WTC11 (cell line): ENCODE results near the gene ATG14. TPM values are rescaled to one million over a fixed set of nuclear protein-coding genes. Genes with fewer than 3 reads are reported as not detected.

Source experiments
- ATAC-seq: fragments of 200-7000 bp; cut with Tn5 transposase; 2 replicates; pipeline ENCODE4 v1.10.0; 2021; ENCODE audit warnings: mild to moderate bottlenecking, moderate library complexity
- CTCF ChIA-PET: fragments of 300-600 bp; sonication (Branson Sonifier 250); formaldehyde crosslinking; loops from one replicate; lab custom pipeline; 2021; ENCODE audit warnings: antibody characterized with exemption; lab: Charles Lee
- POLR2A ChIA-PET: fragments of 350-600 bp; sonication (Branson Sonifier 250); formaldehyde crosslinking; loops from one replicate; lab custom pipeline; 2021; ENCODE audit warnings: antibody characterized with exemption; lab: Charles Lee
- DNase-seq: peaks from one replicate; pipeline ENCODE4 v3.0.0; 2021; ENCODE audit warnings: low spot score
- H3K27ac Mint-ChIP-seq: 2 replicates; pipeline ENCODE4 v1.8.0; 2021; ENCODE audit warnings: mixed read lengths
- H3K27me3 Mint-ChIP-seq: 2 replicates; pipeline ENCODE4 v1.8.0; 2021; ENCODE audit warnings: low read depth, mild to moderate bottlenecking, moderate library complexity, mixed read lengths
- H3K36me3 Mint-ChIP-seq: 2 replicates; pipeline ENCODE4 v1.8.0; 2021; ENCODE audit warnings: mixed read lengths
- H3K4me1 Mint-ChIP-seq: 2 replicates; pipeline ENCODE4 v1.8.0; 2022; ENCODE audit warnings: mixed read lengths
- H3K4me3 Mint-ChIP-seq: 2 replicates; pipeline ENCODE4 v1.8.0; 2021; ENCODE audit warnings: mild to moderate bottlenecking, moderate library complexity, mixed read lengths
- H3K9me3 Mint-ChIP-seq: 2 replicates; pipeline ENCODE4 v1.8.0; 2021; ENCODE audit warnings: mixed read lengths
- ATF1 ChIP-seq: sonication (generic); formaldehyde crosslinking; IDR thresholded peaks from 2 replicates; pipeline ENCODE4 v1.8.1; 2023; ENCODE audit warnings: mild to moderate bottlenecking, moderate library complexity, missing genetic modification reagents
- CBFB ChIP-seq: sonication (generic); formaldehyde crosslinking; IDR thresholded peaks from 2 replicates; pipeline ENCODE4 v1.8.1; 2022; ENCODE audit warnings: mild to moderate bottlenecking, low read depth, missing genetic modification reagents
- CREM ChIP-seq: sonication (generic); formaldehyde crosslinking; IDR thresholded peaks from 2 replicates; pipeline ENCODE4 v1.8.1; 2022; ENCODE audit warnings: mild to moderate bottlenecking, missing genetic modification reagents, moderate library complexity
- GABPB1 ChIP-seq: sonication (generic); formaldehyde crosslinking; IDR thresholded peaks from 2 replicates; pipeline ENCODE4 v1.8.1; 2023; ENCODE audit warnings: mild to moderate bottlenecking, missing genetic modification reagents
- GTF2I ChIP-seq: fragments of 250-450 bp; sonication (Bioruptor Pico); conservative IDR thresholded peaks from 2 replicates; pipeline ENCODE4 v1.4.0; 2021; ENCODE audit warnings: mild to moderate bottlenecking
- IRF2 ChIP-seq: sonication (generic); formaldehyde crosslinking; IDR thresholded peaks from 2 replicates; pipeline ENCODE4 v1.8.0; 2022; ENCODE audit warnings: low read depth, missing genetic modification reagents, borderline replicate concordance
- KAT7 ChIP-seq: sonication (generic); formaldehyde crosslinking; IDR thresholded peaks from 2 replicates; pipeline ENCODE4 v1.8.1; 2023; ENCODE audit warnings: missing genetic modification reagents, mild to moderate bottlenecking, borderline replicate concordance
- MXD4 ChIP-seq: fragments of 250-450 bp; sonication (Bioruptor Pico); IDR thresholded peaks from 2 replicates; pipeline ENCODE4 v1.8.0; 2021; ENCODE audit warnings: mild to moderate bottlenecking, moderate library complexity, borderline replicate concordance
- OVOL2 ChIP-seq: fragments of 250-450 bp; sonication (Bioruptor Pico); IDR thresholded peaks from 2 replicates; pipeline ENCODE4 v1.9.0; 2021; ENCODE audit warnings: mild to moderate bottlenecking, borderline replicate concordance
- SMAD4 ChIP-seq: sonication (generic); formaldehyde crosslinking; IDR thresholded peaks from 2 replicates; pipeline ENCODE4 v1.8.0; 2022; ENCODE audit warnings: mild to moderate bottlenecking, missing genetic modification reagents
- SOX15 ChIP-seq: fragments of 250-450 bp; sonication (Bioruptor Pico); IDR thresholded peaks from 2 replicates; pipeline ENCODE4 v1.9.0; 2021; ENCODE audit warnings: mild to moderate bottlenecking
- TCF7 ChIP-seq: sonication (generic); formaldehyde crosslinking; IDR thresholded peaks from 2 replicates; pipeline ENCODE4 v1.8.0; 2022; ENCODE audit warnings: mild to moderate bottlenecking, low read depth, missing genetic modification reagents, moderate library complexity
- TEAD4 ChIP-seq: sonication (generic); formaldehyde crosslinking; IDR thresholded peaks from 2 replicates; pipeline ENCODE4 v1.8.0; 2022; ENCODE audit warnings: mild to moderate bottlenecking, missing genetic modification reagents
- ZNF121 ChIP-seq: sonication (generic); formaldehyde crosslinking; IDR thresholded peaks from 2 replicates; pipeline ENCODE4 v1.8.0; 2023; ENCODE audit warnings: missing genetic modification reagents
- ZNF138 ChIP-seq: sonication (generic); formaldehyde crosslinking; conservative IDR thresholded peaks from 2 replicates; pipeline ENCODE4 v1.8.1; 2022; ENCODE audit warnings: mild to moderate bottlenecking, moderate library complexity, missing genetic modification reagents
- ZNF263 ChIP-seq: sonication (generic); formaldehyde crosslinking; IDR thresholded peaks from 2 replicates; pipeline ENCODE4 v1.8.1; 2022; ENCODE audit warnings: low read depth, mild to moderate bottlenecking, moderate library complexity, missing genetic modification reagents
- total RNA-seq: library from RNA; stranded (reverse); gene quantifications from 3 replicates; pipeline ENCODE4 v1.2.3, GENCODE V29; 2021
- TF ChIP-seq, protein P1 (sequence below): sonication (generic); formaldehyde crosslinking; IDR thresholded peaks from 2 replicates; pipeline ENCODE4 v1.8.1; 2022; ENCODE audit warnings: low read depth, mild to moderate bottlenecking, moderate library complexity, missing genetic modification reagents, borderline replicate concordance
- TF ChIP-seq, protein P2 (sequence below): sonication (generic); formaldehyde crosslinking; IDR thresholded peaks from 2 replicates; pipeline ENCODE4 v1.8.0; 2022; ENCODE audit warnings: mild to moderate bottlenecking, missing genetic modification reagents
- TF ChIP-seq, protein P3 (sequence below): fragments of 200-600 bp; IDR thresholded peaks from 2 replicates; pipeline ENCODE4 v1.8.0; 2022; ENCODE audit warnings: antibody characterized with exemption
- TF ChIP-seq, protein P4 (sequence below): sonication (generic); formaldehyde crosslinking; IDR thresholded peaks from 2 replicates; pipeline ENCODE4 v1.8.0; 2022; ENCODE audit warnings: missing genetic modification reagents
- TF ChIP-seq, protein P5 (sequence below): sonication (generic); formaldehyde crosslinking; IDR thresholded peaks from 2 replicates; pipeline ENCODE4 v1.8.0; 2022; ENCODE audit warnings: mild to moderate bottlenecking, missing genetic modification reagents
- TF ChIP-seq, protein P6 (sequence below): sonication (generic); formaldehyde crosslinking; IDR thresholded peaks from 2 replicates; pipeline ENCODE4 v1.8.1; 2023; ENCODE audit warnings: mild to moderate bottlenecking, missing genetic modification reagents
- TF ChIP-seq, protein P7 (sequence below): sonication (generic); formaldehyde crosslinking; IDR thresholded peaks from 2 replicates; pipeline ENCODE4 v1.8.0; 2022; ENCODE audit warnings: mild to moderate bottlenecking, missing genetic modification reagents

The ATG14 gene
- total RNA-seq, 1 experiment from 2014 or later: 10.4 TPM

DNA sequence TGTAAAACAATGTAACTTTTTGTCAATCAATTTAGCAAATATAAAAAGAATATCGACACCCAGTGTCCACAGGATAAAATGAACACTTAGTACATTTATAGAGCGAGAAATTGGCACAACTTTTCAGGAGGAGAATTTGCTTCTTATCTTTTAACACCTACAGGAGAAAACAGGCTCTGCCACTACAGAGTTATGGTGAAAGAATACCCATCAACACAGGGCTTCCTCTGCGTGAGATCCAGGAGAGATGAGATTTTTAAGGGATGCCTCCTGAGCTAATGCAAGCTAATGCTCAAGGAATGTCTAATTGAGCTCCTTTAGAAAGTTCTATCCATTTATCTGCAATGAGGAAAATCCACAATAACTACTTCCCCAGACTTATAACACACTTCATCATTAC, 21.0 kb upstream of the ATG14 start:
- no peak for DNase-seq
- no peak overlapping the region for H3K4me3 Mint-ChIP-seq
- ChIA-PET POLR2A (interaction anchor here (0.6 to 0.7 kb wide), 3 partner anchors 139 to 1301 kb away, joined by 3 to 5 read pairs (median 3); no protein-coding TSS in a partner anchor), CTCF (interaction anchor here (0.6 to 4.4 kb wide), 4 partner anchors 8 to 35 kb away, joined by 3 to 28 read pairs (median 10); partner anchors contain the start of gene TBPL2)
- H3K9me3 Mint-ChIP-seq: no peaks in the 10 kb centered on the region
- ATAC-seq: no peak
- H3K27ac Mint-ChIP-seq: no peak overlapping the region
- peaks cover 15% of the 10 kb centered on the region for H3K4me1 Mint-ChIP-seq
- TF ChIP-seq GABPB1 (CRISPR knock-in tag) (no peak), ZNF138 (no peak), ZNF263 (CRISPR knock-in tag) (no peak), SMAD4 (CRISPR knock-in tag) (no peak), IRF2 (CRISPR knock-in tag) (no peak), OVOL2 (CRISPR knock-in tag) (no peak), SOX15 (no peak), ATF1 (no peak)
- TF ChIP-seq, protein P1, sequence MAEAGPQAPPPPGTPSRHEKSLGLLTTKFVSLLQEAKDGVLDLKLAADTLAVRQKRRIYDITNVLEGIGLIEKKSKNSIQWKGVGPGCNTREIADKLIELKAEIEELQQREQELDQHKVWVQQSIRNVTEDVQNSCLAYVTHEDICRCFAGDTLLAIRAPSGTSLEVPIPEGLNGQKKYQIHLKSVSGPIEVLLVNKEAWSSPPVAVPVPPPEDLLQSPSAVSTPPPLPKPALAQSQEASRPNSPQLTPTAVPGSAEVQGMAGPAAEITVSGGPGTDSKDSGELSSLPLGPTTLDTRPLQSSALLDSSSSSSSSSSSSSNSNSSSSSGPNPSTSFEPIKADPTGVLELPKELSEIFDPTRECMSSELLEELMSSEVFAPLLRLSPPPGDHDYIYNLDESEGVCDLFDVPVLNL: no peak
- TF ChIP-seq, protein P2, sequence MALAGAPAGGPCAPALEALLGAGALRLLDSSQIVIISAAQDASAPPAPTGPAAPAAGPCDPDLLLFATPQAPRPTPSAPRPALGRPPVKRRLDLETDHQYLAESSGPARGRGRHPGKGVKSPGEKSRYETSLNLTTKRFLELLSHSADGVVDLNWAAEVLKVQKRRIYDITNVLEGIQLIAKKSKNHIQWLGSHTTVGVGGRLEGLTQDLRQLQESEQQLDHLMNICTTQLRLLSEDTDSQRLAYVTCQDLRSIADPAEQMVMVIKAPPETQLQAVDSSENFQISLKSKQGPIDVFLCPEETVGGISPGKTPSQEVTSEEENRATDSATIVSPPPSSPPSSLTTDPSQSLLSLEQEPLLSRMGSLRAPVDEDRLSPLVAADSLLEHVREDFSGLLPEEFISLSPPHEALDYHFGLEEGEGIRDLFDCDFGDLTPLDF (CRISPR knock-in tag): no peak
- no peaks in the 10 kb centered on the region for H3K36me3 Mint-ChIP-seq
- no peaks in the 10 kb centered on the region for H3K27me3 Mint-ChIP-seq

DNA sequence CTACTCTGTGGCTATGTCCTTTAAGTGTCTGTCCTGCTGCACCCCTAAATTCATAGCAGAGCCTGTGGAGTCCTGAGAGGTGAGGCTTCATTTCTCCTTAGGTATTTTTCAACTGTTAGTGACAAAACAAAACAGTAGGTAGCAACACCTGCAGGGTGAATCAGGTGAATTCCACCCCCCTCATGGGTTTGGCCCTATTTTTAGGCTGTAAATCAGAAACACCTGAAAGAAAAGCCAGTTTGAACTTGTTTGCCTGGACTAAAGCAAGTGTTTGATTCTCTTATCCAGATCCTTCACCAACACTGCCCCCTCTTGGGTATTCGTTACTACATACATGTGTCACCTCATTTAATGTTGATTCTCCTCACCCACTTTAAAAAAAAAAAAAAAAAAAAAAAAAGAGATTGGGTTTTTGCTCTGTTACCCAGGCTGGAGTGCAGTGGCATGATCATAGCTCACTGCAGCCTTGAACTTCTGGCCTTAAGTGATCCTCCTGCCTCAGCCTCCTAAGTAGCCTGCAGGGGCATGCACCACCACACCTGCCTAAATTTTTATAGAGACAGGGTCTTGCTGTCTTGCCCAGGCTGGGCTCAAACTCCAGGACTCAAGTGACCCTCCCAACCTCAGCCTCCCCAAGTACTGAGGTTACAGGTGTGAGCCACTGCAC, 18.5 kb upstream of the ATG14 start:
- POLR2A ChIA-PET: no interaction called here
- TF ChIP-seq CBFB (CRISPR knock-in tag) (no peak), TEAD4 (no peak), ZNF263 (CRISPR knock-in tag) (no peak), MXD4 (CRISPR knock-in tag) (no peak), CREM (CRISPR knock-in tag) (no peak), GTF2I (CRISPR knock-in tag) (peak; percentile 71; the same call in 1 of the 2 replicates), ZNF121 (CRISPR knock-in tag) (peak; percentile 96), TCF7 (no peak), SOX15 (no peak), KAT7 (CRISPR knock-in tag) (no peak)
- TF ChIP-seq, protein P3, sequence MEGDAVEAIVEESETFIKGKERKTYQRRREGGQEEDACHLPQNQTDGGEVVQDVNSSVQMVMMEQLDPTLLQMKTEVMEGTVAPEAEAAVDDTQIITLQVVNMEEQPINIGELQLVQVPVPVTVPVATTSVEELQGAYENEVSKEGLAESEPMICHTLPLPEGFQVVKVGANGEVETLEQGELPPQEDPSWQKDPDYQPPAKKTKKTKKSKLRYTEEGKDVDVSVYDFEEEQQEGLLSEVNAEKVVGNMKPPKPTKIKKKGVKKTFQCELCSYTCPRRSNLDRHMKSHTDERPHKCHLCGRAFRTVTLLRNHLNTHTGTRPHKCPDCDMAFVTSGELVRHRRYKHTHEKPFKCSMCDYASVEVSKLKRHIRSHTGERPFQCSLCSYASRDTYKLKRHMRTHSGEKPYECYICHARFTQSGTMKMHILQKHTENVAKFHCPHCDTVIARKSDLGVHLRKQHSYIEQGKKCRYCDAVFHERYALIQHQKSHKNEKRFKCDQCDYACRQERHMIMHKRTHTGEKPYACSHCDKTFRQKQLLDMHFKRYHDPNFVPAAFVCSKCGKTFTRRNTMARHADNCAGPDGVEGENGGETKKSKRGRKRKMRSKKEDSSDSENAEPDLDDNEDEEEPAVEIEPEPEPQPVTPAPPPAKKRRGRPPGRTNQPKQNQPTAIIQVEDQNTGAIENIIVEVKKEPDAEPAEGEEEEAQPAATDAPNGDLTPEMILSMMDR: 0 out of 2 replicates have a peak, but pooled peaks have one; percentile 16
- TF ChIP-seq, protein P4, sequence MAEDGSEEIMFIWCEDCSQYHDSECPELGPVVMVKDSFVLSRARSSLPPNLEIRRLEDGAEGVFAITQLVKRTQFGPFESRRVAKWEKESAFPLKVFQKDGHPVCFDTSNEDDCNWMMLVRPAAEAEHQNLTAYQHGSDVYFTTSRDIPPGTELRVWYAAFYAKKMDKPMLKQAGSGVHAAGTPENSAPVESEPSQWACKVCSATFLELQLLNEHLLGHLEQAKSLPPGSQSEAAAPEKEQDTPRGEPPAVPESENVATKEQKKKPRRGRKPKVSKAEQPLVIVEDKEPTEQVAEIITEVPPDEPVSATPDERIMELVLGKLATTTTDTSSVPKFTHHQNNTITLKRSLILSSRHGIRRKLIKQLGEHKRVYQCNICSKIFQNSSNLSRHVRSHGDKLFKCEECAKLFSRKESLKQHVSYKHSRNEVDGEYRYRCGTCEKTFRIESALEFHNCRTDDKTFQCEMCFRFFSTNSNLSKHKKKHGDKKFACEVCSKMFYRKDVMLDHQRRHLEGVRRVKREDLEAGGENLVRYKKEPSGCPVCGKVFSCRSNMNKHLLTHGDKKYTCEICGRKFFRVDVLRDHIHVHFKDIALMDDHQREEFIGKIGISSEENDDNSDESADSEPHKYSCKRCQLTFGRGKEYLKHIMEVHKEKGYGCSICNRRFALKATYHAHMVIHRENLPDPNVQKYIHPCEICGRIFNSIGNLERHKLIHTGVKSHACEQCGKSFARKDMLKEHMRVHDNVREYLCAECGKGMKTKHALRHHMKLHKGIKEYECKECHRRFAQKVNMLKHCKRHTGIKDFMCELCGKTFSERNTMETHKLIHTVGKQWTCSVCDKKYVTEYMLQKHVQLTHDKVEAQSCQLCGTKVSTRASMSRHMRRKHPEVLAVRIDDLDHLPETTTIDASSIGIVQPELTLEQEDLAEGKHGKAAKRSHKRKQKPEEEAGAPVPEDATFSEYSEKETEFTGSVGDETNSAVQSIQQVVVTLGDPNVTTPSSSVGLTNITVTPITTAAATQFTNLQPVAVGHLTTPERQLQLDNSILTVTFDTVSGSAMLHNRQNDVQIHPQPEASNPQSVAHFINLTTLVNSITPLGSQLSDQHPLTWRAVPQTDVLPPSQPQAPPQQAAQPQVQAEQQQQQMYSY (CRISPR knock-in tag): no peak
- TF ChIP-seq, protein P5, sequence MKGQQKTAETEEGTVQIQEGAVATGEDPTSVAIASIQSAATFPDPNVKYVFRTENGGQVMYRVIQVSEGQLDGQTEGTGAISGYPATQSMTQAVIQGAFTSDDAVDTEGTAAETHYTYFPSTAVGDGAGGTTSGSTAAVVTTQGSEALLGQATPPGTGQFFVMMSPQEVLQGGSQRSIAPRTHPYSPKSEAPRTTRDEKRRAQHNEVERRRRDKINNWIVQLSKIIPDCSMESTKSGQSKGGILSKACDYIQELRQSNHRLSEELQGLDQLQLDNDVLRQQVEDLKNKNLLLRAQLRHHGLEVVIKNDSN (CRISPR knock-in tag): no peak
- TF ChIP-seq, protein P6, sequence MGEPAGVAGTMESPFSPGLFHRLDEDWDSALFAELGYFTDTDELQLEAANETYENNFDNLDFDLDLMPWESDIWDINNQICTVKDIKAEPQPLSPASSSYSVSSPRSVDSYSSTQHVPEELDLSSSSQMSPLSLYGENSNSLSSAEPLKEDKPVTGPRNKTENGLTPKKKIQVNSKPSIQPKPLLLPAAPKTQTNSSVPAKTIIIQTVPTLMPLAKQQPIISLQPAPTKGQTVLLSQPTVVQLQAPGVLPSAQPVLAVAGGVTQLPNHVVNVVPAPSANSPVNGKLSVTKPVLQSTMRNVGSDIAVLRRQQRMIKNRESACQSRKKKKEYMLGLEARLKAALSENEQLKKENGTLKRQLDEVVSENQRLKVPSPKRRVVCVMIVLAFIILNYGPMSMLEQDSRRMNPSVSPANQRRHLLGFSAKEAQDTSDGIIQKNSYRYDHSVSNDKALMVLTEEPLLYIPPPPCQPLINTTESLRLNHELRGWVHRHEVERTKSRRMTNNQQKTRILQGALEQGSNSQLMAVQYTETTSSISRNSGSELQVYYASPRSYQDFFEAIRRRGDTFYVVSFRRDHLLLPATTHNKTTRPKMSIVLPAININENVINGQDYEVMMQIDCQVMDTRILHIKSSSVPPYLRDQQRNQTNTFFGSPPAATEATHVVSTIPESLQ: no peak
- TF ChIP-seq, protein P7, sequence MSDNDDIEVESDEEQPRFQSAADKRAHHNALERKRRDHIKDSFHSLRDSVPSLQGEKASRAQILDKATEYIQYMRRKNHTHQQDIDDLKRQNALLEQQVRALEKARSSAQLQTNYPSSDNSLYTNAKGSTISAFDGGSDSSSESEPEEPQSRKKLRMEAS (CRISPR knock-in tag): no peak

More for the DNA sequence above, 18.5 kb upstream of the ATG14 start:
- peaks cover 15% of the 10 kb centered on the region for H3K4me1 Mint-ChIP-seq
- no peaks in the 10 kb centered on the region for H3K9me3 Mint-ChIP-seq
- H3K27me3 Mint-ChIP-seq: no peaks in the 10 kb centered on the region
- peak overlapping the region; percentile 95 for H3K27ac Mint-ChIP-seq
- ATAC-seq: peak; percentile 81
- no peak overlapping the region for H3K4me3 Mint-ChIP-seq
- CTCF ChIA-PET: interaction anchor here (0.6 to 4.2 kb wide), 4 partner anchors 9 to 1157 kb away, joined by 3 to 41 read pairs (median 4); no protein-coding TSS in a partner anchor
- H3K36me3 Mint-ChIP-seq: no peaks in the 10 kb centered on the region
- no peak for DNase-seq
